ENCODE results near the gene TAAR9.
"Not testable (repeated sequence)": the region's sequence is repeated elsewhere in the genome, so short reads cannot be mapped to it uniquely, and the experiment has no call there.

DNA sequence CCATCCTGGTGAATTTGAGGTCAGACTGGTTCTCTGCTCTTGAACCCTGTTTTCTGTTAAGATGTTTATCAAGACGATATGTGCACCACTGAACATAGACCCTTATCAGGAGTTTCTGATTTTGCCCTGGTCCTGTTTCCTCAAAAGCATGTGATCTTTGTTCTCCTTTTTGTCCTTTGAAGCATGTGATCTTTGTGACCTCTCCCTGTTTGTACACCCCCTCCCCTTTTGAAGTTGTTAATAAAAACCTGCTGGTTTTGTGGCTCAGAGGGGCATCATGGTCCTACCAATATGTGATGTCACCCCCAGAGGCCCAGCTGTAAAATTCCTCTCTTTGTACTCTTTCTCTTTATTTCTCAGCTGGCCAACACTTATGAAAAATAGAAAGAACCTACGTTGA, 3.5 kb upstream of the TAAR9 start:
- not testable (repeated sequence) for TF ChIP-seq POLR2A (IDR thresholded peaks at IDR 0.05); CTCF (IDR thresholded peaks at IDR 0.05 in 8 of 11, conservative IDR thresholded peaks at IDR 0.05 in 3 of 11)

All from spleen (tissue), 7 donors.